Natural killer cell (primary cell): ENCODE data around the gene TRIM41. TPM values are rescaled to one million over a fixed set of nuclear protein-coding genes. Genes with fewer than 3 reads are reported as not detected.

Experiments
- ATAC-seq, 3 donors: fragments of 150-1000 bp in 2 of 3; fragments of 200-7000 bp in 1 of 3; cut with Tn5 transposase; 1 replicate in 1 of 3; 2 replicates in 2 of 3; pipeline ENCODE4 v1.10.0; 2021; ENCODE audit warnings: mild to moderate bottlenecking in 2 of 3, moderate library complexity in 2 of 3
- DNase-seq, 2 donors: peaks; one replicate each; pipeline versions ENCODE4 v3.0.0 to v3.0.0-alpha.2; 2013 to 2021; ENCODE audit warnings: mixed read lengths in 1 of 2
- H3K27ac ChIP-seq: one replicate; pipeline ENCODE4 v1.5.1; 2013; ENCODE audit warnings: mild to moderate bottlenecking, low read length
- H3K27me3 ChIP-seq: one replicate; pipeline ENCODE4 v1.6.1; 2013; ENCODE audit warnings: low read length; ENCODE audit not compliant: control insufficient read depth, insufficient read depth
- H3K36me3 ChIP-seq: one replicate; pipeline ENCODE4 v1.6.1; 2013; ENCODE audit warnings: low read length; ENCODE audit not compliant: control insufficient read depth, insufficient read depth
- H3K4me1 ChIP-seq: one replicate; pipeline ENCODE4 v1.6.1; 2013; ENCODE audit warnings: low read length; ENCODE audit not compliant: control insufficient read depth, insufficient read depth
- H3K4me3 ChIP-seq: one replicate; pipeline ENCODE4 v1.5.1; 2013; ENCODE audit warnings: low read length
- H3K9me3 ChIP-seq: one replicate; pipeline ENCODE4 v1.6.1; 2013; ENCODE audit warnings: low read length; ENCODE audit not compliant: control insufficient read depth, insufficient read depth
- H3K27ac Mint-ChIP-seq, 2 donors: one replicate each; pipeline ENCODE4 v1.8.0; 2022; ENCODE audit warnings: mild to moderate bottlenecking in 2 of 2, mixed read lengths in 2 of 2, moderate library complexity in 1 of 2
- H3K27me3 Mint-ChIP-seq, 2 donors: one replicate each; pipeline ENCODE4 v1.8.0; 2022; ENCODE audit warnings: low read depth in 2 of 2, mixed read lengths in 2 of 2
- H3K36me3 Mint-ChIP-seq: one replicate; pipeline ENCODE4 v1.8.0; 2022; ENCODE audit warnings: mixed read lengths
- H3K4me1 Mint-ChIP-seq, 2 donors: one replicate each; pipeline ENCODE4 v1.8.0; 2022; ENCODE audit warnings: mixed read lengths in 2 of 2
- H3K4me3 Mint-ChIP-seq: one replicate; pipeline ENCODE4 v1.8.0; 2022; ENCODE audit warnings: mild to moderate bottlenecking, moderate library complexity, mixed read lengths
- H3K9me3 Mint-ChIP-seq, 2 donors: one replicate each; pipeline ENCODE4 v1.8.0; 2022; ENCODE audit warnings: mixed read lengths in 2 of 2
- CTCF ChIP-seq: fragments of 200-600 bp; IDR thresholded peaks from one replicate; pipeline ENCODE4 v1.8.0; 2022; ENCODE audit warnings: antibody characterized with exemption
- WGBS: methylation state at CpG from one replicate; pipeline ENCODE4 v1.1.7; 2013; ENCODE audit warnings: missing lambda C conversion rate; ENCODE audit not compliant: insufficient coverage; 5-methylcytosine and 5-hydroxymethylcytosine counted together
- intact Hi-C: fragments of 100-400 bp; cut with micrococcal nuclease; formaldehyde crosslinking; loops from one replicate; pipeline ENCODE4 v1.14.2; 2022
- total RNA-seq, 4 donors: library from RNA; stranded (reverse); fragments of 120-200 nt in 1 of 4; gene quantifications; one replicate each; pipeline versions ENCODE4 v1.2.3 to v1.2.4, GENCODE V29; 2013 to 2022

The TRIM41 gene
- total RNA-seq, 3 donors from 2014 or later (not counting 1 experiment from before 2014, with no cell fraction given) = 33.4 to 41.6 (median 36.0) TPM

GRCh38 chr5:181198905-181199519, 24.1 kb upstream of the TRIM41 start:
- Histone ChIP-seq H3K4me3 (no peak overlapping the region), H3K4me1 (peaks cover 7% of the 10 kb centered on the region), H3K27me3 (no peaks in the 10 kb centered on the region), H3K36me3 (no peaks in the 10 kb centered on the region), H3K27ac (no peak overlapping the region), H3K9me3 (no peaks in the 10 kb centered on the region)
- Mint-ChIP-seq H3K27me3 (peaks cover 16 to 17% of the 10 kb centered on the region in 2 donors), H3K36me3 (no peaks in the 10 kb centered on the region), H3K4me3 (no peak overlapping the region), H3K9me3 (no peaks in the 10 kb centered on the region), H3K4me1 (peaks cover 0 to 7% of the 10 kb centered on the region in 2 donors), H3K27ac (no peak overlapping the region)
- ATAC-seq = no peak
- intact Hi-C loops = no loop called here
- WGBS = 76% methylated on average over 9 of the region's 9 CpGs
- TF ChIP-seq CTCF = no peak
- no peak for DNase-seq

- no peak overlapping the region for H3K4me3 Mint-ChIP-seq
- no peaks in the 10 kb centered on the region for H3K36me3 Mint-ChIP-seq
- no peak for TF ChIP-seq CTCF
- WGBS = 83% methylated on average over 12 of the region's 12 CpGs
- H3K27me3 ChIP-seq = no peaks in the 10 kb centered on the region
- H3K9me3 ChIP-seq = no peaks in the 10 kb centered on the region
- H3K27ac ChIP-seq = no peak overlapping the region
- H3K4me1 Mint-ChIP-seq = peaks cover 0 to 14% of the 10 kb centered on the region in 2 donors
- ATAC-seq = no peak
- H3K27me3 Mint-ChIP-seq = peaks cover 16 to 20% of the 10 kb centered on the region in 2 donors
- H3K4me3 ChIP-seq = no peak overlapping the region
- intact Hi-C loops = no loop called here
- no peaks in the 10 kb centered on the region for H3K36me3 ChIP-seq
- no peak overlapping the region for H3K27ac Mint-ChIP-seq
- DNase-seq = no peak
- H3K9me3 Mint-ChIP-seq = no peaks in the 10 kb centered on the region
- peaks cover 12% of the 10 kb centered on the region for H3K4me1 ChIP-seq
These were observed 23.0 kb upstream of the TRIM41 start for GRCh38 chr5:181199881-181200638.

- Mint-ChIP-seq H3K36me3 (no peaks in the 10 kb centered on the region), H3K4me1 (peaks cover 6 to 21% of the 10 kb centered on the region in 2 donors), H3K27ac (no peak overlapping the region), H3K27me3 (peaks cover 20 to 25% of the 10 kb centered on the region in 2 donors), H3K9me3 (no peaks in the 10 kb centered on the region), H3K4me3 (no peak overlapping the region)
- no peak for TF ChIP-seq CTCF
- WGBS = 81% methylated on average over 4 of the region's 4 CpGs
- DNase-seq = no peak
- intact Hi-C loops = no loop called here
- Histone ChIP-seq H3K27me3 (peaks cover 5% of the 10 kb centered on the region), H3K9me3 (no peaks in the 10 kb centered on the region), H3K4me1 (peaks cover 20% of the 10 kb centered on the region), H3K4me3 (no peak overlapping the region), H3K27ac (no peak overlapping the region), H3K36me3 (no peaks in the 10 kb centered on the region)
- no peak for ATAC-seq
These were observed 22.3 kb upstream of the TRIM41 start for GRCh38 chr5:181200816-181201215.
